Cortex of kidney (tissue), 1 donor: Measurements from ENCODE around the gene GYS2.

ENCODE experiments used
- DNase-seq: peaks from one replicate; lab custom pipeline; 2025; lab: John Stamatoyannopoulos, UW

GYS2 gene

GRCh38 chr12:21502872-21503271, 101.8 kb downstream of the GYS2 start:
- DNase-seq: no peak

- no peak for DNase-seq
Measured at GRCh38 chr12:21502164-21502496, 102.5 kb downstream of the GYS2 start.

GRCh38 chr12:21501258-21502163, 103.1 kb downstream of the GYS2 start, which contains the start of the genes GOLT1B and RECQL:
GOLT1B (plus strand) TSS chr12:21501789; CDS start chr12:21501924, 135 bp downstream.
RECQL (minus strand) TSS chr12:21501635; CDS start chr12:21499570, 2,065 bp downstream.
- peak; percentile 30 for DNase-seq

- DNase-seq: no peak
Measured at GRCh38 chr12:21500786-21501257, 103.8 kb downstream of the GYS2 start.

GRCh38 chr12:21499765-21500164, 104.9 kb downstream of the GYS2 start:
- DNase-seq: no peak
